ENCODE data around the gene TRMU. TPM values are rescaled to one million over a fixed set of nuclear protein-coding genes. Genes with fewer than 3 reads are reported as not detected.

TRMU gene
- total and polyA plus RNA-seq, 2 of the 8 experiments (the other 6 are each of a cell fraction or from before 2014, with no cell fraction given): 43.4 to 70.6 TPM

GRCh38 chr22:46360097-46360496 is 24.6 kb downstream of the TRMU start:
- no peak overlapping the region for H4K5ac ChIP-seq (ENCODE audit: insufficient read length, low read depth, low read length)
- H3K4me2 ChIP-seq (ENCODE audit: insufficient read depth in 1 of 2, low read depth in 2 of 2, low read length in 2 of 2): no peak overlapping the region
- no peak for FAIRE-seq
- no peak overlapping the region for H3K4me3 ChIP-seq (ENCODE audit: extremely low read depth in 1 of 4, insufficient read depth in 2 of 4, low read depth in 3 of 4, low read length in 4 of 4)
- no peaks in the 10 kb centered on the region for H3K79me2 ChIP-seq (ENCODE audit: control insufficient read depth in 1 of 2, insufficient read depth in 2 of 2, low read length in 2 of 2)
- TF ChIP-seq CBX5 (IDR thresholded peaks at IDR 0.05; ENCODE audit: low read depth, low read length) (no peak), YY1 (IDR thresholded peaks at IDR 0.05; ENCODE audit: low read depth, low read length) (no peak)
- no peak overlapping the region for H3K23ac ChIP-seq (ENCODE audit: insufficient read length)
- no peak overlapping the region for H4K8ac ChIP-seq (ENCODE audit: extremely low read depth, insufficient read depth, low read length)
- no peak for DNase-seq (ENCODE audit: low read depth in 1 of 2, low spot score in 2 of 2)
- H2BK20ac ChIP-seq (ENCODE audit: low read length): no peak overlapping the region
- no peak overlapping the region for H2BK15ac ChIP-seq (ENCODE audit: low read length)
- no peak overlapping the region for H3K9ac ChIP-seq (replicated peaks in 1 of 4; ENCODE audit: extremely low read depth in 1 of 4, low read depth in 3 of 4, low read length in 3 of 4)
- no peak overlapping the region for H3K14ac ChIP-seq (ENCODE audit: insufficient read length)
- POLR2A ChIA-PET (ENCODE audit: partially characterized antibody): interaction anchor here (1.2 to 1.5 kb wide), 2 partner anchors 13 to 24 kb away, joined by 3 read pairs; no protein-coding TSS in a partner anchor
- no peak overlapping the region for H2AFZ ChIP-seq (ENCODE audit: low read length)
- H4K20me1 ChIP-seq (replicated peaks in 1 of 2; ENCODE audit: control insufficient read depth in 1 of 2, insufficient read depth in 2 of 2, low read length in 2 of 2): peaks cover 0 to 4% of the 10 kb centered on the region in 2 experiments
- peaks cover 0 to 12% (median 7%) of the 10 kb centered on the region in 4 experiments; a peak in 4 of 8 replicates for H3K36me3 ChIP-seq (ENCODE audit: control insufficient read depth in 2 of 4, insufficient read depth in 4 of 4, low read length in 3 of 4)
- H3K23me2 ChIP-seq (ENCODE audit: low read depth, low read length): no peaks in the 10 kb centered on the region
- H2BK5ac ChIP-seq (ENCODE audit: low read depth, low read length): peak overlapping the region; percentile 61; the same call in 1 of the 2 replicates
- no peak overlapping the region for H3K18ac ChIP-seq (ENCODE audit: extremely low read depth, low read length)
- no peaks in the 10 kb centered on the region; a peak in 1 of 4 replicates for H3K9me3 ChIP-seq (ENCODE audit: insufficient read depth in 2 of 2, low read depth in 1 of 2, low read length in 1 of 2)
- WGBS, 2 experiments (ENCODE audit: extremely low coverage in 1 of 2, insufficient coverage in 1 of 2, insufficient read length in 1 of 2, insufficient replicate concordance in 2 of 2, low coverage in 1 of 2, low lambda C conversion rate in 2 of 2, missing lambda C conversion rate in 1 of 2): 79% methylated on average over 5 of the region's 5 CpGs; no CpG with 5 or more reads in 1 of the 2 experiments
- no peaks in the 10 kb centered on the region for H3K27me3 ChIP-seq (replicated peaks in 1 of 4; ENCODE audit: control insufficient read depth in 3 of 4, extremely low read depth in 1 of 4, insufficient read depth in 3 of 4, low read length in 3 of 4)
- H2BK12ac ChIP-seq (ENCODE audit: low read depth, low read length): no peak overlapping the region
- no peaks in the 10 kb centered on the region for H3K79me1 ChIP-seq (ENCODE audit: low read depth, low read length)
- H3K56ac ChIP-seq (replicated peaks; ENCODE audit: insufficient read length, low read depth, low read length): no peak overlapping the region
- no peak overlapping the region for H3K27ac ChIP-seq (ENCODE audit: low read depth, low read length)
- H2BK120ac ChIP-seq (replicated peaks; ENCODE audit: low read depth, low read length): no peak overlapping the region
- no peak overlapping the region for H4K91ac ChIP-seq (replicated peaks; ENCODE audit: insufficient read length, low read length)
- no peak overlapping the region for H2AK5ac ChIP-seq (ENCODE audit: low read depth, low read length)
- CTCF ChIA-PET (ENCODE audit: partially characterized antibody): no interaction called here
- no peaks in the 10 kb centered on the region for H3K4me1 ChIP-seq (replicated peaks in 1 of 4; ENCODE audit: control insufficient read depth in 3 of 4, insufficient read depth in 4 of 4, low read length in 3 of 4)
- no peak overlapping the region for H3K4ac ChIP-seq (replicated peaks; ENCODE audit: insufficient read length, low read depth, low read length)
